GM18498 (cell line): ENCODE data around the gene ALOXE3.
A peak's percentile ranks its signal among the peaks of the same experiment; 100 is the strongest.

Experiments
- ATAC-seq: cut with Tn5 transposase; IDR thresholded peaks from one replicate; pipeline ENCODE4 v1.9.1; 2021; ENCODE audit warnings: mild to moderate bottlenecking, moderate library complexity; ENCODE audit not compliant: unreplicated experiment

Gene ALOXE3

DNA sequence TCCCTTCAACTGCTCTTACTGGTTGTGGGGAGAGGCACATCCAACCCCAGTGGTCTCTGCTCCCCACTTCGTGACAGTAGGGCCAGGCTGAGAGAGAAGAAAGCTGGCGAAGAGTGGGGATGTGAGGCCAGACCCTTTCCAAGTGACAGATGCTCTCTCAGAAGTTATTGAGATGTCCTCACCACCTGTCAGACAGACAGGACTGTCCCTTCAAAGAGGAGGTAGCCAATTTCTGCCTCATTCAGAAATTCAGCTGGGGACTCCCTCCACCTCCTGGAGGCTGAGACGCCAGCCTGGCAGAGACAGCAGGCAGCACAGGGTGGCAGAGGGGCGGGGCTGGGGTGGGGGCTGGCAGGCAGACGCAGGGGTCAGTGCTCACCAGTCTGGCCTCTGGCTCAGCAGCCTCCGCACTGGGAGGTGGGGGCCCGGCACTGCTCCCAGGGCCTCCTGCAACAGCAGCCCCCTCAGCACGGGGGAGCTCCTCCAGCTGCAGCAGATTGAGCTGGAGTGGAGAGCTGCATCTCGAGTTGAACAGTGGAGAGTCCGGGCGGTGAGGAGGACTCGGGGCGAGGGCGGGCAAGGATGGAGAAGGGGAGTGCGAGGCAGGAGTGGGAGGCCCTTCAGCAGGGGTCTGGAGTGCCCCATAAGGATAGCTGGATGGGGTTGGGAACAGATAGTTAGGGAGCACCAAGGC, 24.7 kb upstream of the ALOXE3 start:
- ATAC-seq: no peak

DNA sequence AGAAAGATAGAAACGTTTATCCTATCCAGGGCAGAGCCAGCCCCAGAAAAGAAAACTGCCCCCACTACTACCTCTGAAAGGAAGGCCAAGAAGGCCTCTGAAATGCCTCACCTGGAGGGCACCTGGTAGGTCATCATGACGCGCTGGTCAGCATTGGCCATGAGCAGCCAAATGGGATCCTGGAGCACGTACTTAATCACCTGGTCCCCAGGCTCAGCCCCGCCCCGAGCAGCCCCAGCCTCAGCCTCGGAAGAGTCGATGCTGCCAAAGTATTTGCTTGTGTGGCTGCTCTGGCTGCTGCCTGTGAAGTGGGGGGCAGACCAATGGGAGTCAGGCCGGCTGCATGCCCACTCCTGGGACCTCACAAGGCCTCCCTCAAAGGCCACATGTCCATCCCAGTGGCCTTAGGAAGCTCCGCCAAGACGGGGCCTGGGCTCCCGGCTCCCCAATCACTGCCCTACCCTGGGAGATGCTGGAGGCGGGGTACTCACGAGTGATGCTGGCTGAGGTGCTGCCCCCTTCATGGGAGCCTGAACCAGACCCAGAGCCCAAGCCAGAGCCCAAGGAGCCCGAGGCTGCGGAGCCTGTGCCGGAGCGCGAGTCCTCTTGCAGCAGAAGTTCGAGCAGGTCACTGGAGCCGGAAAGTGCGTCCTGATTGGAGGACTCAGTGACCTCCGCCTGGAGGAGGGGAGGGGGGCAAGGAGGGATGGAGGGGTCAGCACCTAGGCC, 24.0 kb upstream of the ALOXE3 start:
- ATAC-seq: no peak

DNA sequence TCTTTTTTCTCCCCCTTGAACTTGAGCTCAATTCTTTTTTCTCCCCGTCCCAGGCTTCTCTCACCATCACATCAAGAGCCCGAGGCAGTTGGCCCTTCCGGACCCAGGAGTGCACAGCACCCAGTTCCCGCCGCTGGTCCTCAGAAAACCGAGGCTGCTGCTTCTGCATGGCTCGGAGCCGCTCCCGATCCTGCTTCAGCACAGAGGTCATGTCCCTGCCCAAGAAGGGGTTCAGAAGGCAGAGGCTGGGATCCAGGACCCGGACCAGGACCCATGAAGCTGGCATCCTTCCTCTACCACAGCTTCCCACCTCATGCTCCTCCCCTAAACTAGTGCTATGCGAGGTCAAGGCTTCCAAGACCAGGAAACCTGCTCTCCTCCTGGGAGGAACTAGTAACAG, 23.4 kb upstream of the ALOXE3 start:
- no peak for ATAC-seq

DNA sequence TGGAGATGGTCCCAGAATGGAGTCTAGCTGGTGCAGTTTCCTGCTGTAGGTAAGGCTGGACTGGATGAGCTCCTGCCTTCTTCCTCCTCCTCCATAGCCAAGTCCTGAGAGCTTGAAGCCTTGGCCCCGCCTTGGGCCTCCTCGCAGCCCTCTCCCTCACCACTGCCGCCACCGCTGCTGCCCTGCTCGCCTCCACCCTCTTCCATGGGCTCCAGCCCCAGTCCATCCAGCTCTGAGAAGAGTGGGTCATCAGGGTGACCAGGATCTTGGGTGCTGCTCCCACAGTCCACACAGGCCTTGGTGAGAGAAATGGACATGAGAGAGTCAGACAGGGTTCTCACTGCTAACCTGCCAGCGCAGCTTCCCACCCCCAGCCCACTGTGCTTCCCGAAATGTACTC, 22.7 kb upstream of the ALOXE3 start:
- ATAC-seq: no peak

DNA sequence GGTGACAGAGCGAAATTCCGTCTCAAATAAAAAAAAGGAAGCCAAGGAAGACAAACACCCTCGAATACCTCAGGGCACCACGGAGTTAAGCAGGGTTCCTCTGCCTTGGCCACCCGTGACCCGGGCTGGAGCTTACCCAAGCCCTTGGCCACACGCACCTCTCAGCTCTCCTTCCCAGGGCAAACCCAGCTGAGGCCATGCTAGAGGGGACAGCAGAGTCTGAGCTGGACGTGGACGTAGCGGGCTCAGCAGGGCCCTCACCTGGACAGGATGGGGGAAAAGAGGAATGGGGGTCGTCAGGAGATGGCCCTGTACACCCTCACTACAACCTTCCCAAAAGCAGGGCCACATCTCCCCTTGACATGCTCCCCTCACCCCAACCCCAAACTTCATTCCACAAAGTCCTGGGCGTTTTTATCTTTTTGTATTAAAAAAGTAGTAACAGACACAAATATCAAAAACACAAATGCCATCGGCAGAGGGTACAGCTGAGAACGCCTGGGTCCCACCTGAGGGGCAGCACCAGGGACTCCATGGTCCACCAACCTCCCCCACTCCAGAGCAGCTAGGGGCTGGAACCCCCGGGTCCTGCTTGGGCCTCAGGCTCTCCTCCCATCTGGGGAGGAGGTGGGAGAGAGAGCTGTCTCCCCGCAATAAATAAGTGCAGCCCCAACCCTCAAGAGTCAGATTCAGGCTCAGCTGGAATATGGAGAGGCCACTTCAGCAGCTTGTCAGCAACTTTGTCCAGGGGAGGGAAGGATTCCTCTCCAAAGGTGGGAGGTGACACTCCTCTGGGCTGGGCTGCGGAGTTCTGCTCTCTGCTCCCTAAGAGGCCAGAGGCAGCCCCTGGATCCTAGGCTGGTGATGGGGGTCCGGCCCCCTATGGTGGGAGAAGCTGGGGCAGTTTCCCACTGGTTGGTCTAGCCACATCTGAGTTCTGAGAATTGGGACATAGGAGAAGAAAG, 22.0 kb upstream of the ALOXE3 start:
- no peak for ATAC-seq

DNA sequence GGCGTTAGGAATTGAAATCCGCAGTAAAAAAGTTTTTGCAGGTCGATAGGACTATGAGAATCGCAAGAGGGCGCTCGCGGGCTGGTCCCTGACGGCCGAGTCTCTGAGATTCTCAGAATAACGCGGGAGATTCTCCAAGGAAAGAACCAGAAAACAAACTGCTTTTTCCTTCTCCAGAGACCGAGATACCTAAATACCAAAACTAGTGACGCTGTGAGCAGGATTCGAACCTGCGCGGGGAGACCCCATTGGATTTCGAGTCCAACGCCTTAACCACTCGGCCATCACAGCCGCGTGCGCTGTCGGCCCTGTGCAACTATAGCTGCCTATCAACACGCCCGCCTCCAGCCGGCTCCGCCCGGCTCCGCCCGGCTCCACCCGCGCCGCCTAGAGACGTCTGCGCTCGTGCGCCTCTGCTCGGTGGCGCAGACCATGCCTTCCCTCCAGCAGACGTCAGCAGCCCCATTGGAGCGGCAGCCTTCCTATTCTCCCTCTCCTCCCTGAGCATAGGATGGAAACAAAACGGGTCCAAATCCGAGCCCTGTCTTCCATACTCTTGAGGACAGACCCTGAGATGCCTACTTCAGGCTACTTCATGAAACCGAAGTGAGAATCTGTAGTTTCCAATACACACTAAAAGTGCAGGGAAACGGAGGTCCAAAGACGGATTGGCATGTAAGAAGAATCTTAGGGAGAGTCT, 20.5 kb upstream of the ALOXE3 start:
- peak; percentile 85 for ATAC-seq

DNA sequence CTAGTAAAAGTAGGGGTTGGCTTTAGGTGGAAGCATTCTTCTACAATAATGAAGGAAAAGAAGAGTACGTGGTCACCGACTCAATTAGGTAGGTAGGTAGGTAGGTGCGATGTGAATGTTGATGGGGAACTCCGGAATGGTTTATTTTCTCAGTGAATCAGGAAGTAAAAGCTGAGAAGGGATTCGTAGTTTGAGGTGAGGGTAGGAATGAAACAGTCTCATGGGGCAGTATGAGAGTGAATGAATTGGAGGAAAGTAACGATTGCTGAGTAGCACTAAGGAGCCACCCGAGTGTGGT, 20.0 kb upstream of the ALOXE3 start:
- ATAC-seq: no peak

DNA sequence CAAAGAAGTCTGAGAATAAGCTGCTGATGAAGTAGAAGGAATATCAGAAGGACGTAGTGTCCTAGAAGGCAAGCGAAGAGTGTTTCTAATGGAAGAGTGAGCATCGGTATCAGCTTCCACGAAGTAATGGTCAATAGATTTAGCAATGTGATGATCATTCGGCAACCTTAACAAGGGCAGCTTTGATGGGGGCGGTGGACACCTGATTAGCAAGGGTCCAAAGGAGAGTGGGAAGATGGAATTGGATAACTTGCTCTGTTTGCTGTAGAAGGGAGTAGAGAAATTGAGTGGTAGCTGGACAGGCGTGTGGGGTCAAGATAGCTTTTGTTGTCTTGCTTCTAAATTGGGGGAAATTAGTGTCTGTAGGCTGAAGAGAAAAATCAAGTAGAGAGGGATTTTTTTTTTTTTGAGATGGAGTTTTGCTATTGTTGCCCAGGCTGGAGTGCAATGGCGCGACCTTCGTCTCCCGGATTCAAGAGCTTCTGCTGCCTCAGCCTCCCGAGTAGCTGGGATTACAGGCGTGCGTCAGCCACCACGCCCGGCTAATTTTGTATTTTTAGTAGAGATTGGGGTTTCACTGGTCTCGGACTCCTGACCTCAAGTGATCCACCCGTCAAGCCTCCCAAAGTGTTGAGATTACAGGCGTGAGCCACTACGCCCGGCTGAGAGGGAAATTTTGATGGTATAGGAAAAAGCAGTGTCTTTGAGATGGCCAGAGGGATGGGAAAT, 19.5 kb upstream of the ALOXE3 start:
- ATAC-seq: no peak

DNA sequence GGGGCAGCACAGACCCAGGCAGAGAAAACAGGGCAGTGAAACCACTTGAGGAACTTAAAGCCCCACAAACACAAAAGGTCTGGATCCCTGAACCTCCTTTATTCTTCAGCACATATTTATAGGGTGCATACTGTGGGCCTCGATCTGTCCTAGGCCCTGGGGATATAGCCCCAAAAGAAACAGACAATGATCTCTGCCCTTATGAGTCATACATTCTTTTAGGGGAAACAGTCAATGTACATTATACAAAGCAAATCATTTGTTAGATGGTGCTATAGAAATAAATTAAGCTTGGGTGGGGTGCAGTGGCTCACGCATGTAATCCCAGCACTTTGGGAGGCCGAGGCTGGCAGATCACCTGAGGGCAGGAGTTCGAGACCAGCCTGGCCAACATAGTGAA, 15.6 kb upstream of the ALOXE3 start:
- ATAC-seq: no peak

DNA sequence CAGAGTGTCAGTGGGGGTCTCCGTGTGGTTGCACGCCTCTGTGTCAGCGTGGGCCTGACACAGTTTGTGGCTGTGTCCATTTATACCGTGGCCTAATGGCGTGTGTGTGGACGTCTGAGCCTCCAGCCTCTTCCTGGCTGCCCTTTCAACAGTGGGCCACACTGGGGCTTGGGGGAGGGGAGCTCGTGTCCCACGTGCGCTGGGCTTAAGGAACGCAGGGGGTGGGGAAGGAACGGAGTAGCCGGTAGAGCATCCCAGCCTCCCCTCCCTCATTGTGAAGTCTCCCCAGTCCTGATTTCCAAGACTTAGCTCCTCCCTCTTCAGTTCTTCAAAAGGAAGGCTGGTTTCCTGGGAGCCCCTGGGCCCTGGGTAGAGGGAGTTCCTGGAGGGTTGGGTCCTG, 15.1 kb upstream of the ALOXE3 start:
- no peak for ATAC-seq

DNA sequence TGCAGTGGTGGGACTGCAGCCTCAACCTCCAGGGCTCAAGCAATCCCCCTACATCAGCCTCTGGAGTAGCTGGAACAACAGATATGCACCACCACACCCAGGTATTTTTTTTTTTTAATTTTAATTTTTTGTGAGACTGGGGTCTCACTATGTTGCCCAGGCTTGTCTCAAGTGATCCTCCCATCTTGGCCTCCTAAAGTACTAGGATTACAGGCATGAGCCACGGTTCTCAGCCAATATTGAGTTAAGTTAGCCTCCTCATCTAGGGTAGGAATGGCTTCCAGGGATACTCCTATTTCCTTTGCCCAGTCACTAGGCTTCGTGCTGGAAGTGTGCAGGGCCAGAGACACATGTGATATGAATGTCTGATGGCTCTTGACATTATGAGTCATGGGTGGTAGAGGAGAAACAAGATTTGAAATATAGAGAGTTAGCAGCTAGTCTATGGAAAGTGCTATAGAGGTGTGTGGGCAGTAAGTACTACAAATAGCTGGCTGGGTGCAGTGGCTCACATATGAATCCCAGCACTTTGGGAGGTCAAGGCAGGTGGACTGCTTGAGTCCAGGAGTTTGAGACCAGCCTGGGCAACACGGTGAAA, 13.6 kb upstream of the ALOXE3 start:
- no peak for ATAC-seq

DNA sequence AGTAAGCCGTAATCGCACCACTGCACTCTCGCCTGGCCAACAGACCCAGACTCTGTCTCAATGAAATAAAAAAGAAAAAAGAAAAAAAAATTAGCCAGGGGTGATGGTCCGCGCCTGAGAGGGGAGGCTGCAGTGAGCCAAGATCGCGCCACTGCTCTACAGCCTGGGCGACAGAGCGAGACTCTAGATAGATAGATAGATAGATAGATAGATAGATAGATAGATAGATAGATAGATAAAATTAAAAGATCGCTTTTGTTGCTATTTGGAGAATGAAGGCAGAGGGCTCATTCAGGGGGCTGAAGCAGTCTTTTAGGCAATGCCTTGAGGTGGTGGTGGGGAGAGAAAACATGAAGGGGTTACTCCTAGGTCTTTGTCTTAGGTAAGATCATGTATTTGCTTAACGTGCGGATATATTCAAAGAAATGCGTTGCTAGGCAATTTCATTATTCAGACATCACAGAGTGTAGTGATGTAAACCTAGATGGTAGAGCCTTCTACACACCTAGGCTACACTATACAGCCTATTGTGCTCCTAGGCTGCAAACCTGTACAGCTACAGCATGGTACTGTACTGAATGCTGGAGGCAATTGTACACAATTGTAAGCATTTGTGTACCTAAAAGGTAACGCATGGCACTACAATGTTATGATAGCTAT, 9.9 kb upstream of the ALOXE3 start:
- no peak for ATAC-seq

DNA sequence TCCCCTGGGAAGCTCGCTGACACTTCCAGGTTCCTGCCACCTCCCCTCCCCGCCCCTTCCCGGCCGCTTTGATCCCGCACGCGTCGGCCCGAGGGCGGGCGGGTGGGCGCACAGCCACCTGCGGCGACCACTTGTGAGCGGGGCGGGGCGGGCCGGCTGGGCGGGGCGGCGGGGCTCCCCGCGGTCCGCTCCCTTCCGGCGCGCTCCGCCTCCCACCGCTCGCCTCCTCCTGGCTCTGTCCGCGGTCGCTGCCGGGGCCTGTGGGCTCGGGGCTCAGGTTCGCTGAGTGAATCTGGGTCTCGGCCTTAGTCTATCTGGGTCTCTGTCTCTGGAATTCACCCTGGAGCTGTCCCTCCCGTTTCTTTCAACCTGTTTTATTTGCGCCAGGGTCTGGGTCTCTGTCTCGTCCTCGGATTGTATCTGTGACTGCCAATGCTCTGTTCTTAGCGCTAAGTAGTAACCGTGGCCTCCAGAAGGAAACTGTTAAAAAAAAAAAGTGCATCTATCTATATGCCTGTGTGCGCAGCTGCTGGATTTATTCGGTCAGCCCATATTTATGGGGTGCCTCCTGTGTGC, 8.3 kb upstream of the ALOXE3 start:
- peak; percentile 26 for ATAC-seq

DNA sequence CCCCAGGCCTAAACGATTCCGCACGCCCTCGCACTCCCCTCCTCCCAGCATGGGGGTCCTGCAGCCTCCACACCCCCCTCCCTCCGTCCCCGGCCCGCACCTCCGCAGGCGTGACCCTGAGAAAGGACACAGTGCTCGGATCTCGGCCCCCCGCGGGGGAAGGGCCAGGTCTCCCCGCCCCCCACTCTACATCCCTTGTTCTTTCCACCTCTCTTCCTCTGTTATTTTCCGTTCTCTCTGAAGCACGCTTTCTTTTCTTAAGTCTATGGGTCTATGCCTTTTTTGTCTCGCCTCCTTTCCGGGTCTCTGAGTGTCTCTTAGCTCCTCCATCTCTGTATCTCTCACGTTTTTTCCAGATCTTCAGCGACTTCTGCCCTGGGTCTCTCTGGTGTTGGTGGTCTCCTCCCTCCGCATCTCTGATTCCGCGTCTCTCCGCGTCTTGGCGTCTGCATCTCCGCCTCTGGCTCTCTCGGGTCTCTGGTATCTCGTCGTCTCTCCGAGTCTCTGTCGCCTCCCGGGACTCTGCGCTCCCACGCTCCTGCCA, 7.7 kb upstream of the ALOXE3 start:
- ATAC-seq: no peak

DNA sequence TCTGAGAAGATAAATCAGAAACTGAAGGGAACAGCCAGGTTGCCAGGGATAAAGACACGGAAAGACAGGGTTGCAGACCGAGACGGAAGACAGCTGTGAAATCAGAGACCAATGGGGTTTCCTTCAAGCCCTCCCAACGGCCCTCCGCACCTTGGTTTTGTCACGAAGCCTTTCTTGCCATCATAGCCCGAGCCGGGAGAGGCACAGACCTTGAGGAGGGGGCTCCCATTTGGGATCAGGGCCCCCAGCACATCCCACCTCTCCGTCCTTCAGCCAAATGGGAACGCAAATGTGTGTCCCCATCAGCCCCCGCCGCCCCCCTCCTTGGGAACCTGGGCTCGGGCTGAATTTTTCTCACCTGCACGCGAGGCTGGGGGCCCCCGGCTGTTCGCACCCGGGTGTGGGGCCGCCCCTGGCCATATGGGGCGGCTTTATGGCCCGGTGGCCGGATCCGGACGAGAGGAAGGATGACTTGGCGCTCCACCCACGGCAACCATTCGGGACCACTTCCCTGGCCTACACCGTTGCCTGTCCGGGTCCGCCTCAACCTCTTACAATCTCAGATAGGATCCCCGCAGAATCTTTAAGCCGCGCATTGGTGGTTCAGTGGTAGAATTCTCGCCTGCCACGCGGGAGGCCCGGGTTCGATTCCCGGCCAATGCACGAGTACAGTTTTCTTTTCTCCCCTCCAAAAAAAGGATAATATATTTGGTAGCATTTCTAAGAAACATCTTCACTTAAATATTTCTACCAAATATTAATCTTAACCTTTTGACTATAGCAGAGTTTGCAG, 7.0 kb upstream of the ALOXE3 start:
- ATAC-seq: no peak

DNA sequence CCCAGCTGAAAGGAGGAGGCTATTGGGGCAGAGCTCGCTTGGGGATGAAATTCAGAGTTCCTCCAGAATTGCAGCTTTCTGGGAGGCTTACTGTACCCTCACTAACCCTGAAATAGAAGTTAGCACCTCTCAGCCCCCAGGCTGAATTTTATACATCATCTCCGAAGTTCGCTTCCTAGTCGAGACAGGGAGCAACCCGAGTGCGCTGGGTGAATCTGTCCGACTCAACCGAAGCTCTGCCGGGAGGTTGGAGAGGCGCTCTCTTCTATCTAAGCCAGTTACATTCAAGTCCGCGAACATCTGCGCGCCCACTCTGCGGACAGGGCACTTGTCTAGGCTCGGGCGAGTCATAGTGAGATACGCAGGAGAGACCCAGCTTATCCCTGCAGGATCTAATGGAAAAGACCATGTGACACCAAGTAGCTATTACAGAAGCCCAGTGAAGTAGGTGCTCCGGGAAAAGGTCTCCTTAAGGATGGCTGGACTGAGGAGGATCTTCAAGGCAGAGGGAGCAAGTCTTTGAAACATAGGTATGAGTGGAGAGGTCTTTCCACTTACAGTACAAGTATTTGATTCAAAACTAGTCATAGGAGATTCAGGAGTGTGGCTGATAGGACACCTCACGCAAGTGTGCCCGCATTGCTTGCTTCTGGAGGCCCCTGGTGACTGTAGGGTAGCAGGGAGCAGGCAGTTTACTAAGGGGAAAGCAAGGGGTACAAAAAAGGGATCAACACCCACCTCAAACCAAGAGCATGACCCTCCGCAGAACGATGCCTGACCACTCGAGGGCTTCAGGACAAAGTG, 6.2 kb upstream of the ALOXE3 start:
- no peak for ATAC-seq

DNA sequence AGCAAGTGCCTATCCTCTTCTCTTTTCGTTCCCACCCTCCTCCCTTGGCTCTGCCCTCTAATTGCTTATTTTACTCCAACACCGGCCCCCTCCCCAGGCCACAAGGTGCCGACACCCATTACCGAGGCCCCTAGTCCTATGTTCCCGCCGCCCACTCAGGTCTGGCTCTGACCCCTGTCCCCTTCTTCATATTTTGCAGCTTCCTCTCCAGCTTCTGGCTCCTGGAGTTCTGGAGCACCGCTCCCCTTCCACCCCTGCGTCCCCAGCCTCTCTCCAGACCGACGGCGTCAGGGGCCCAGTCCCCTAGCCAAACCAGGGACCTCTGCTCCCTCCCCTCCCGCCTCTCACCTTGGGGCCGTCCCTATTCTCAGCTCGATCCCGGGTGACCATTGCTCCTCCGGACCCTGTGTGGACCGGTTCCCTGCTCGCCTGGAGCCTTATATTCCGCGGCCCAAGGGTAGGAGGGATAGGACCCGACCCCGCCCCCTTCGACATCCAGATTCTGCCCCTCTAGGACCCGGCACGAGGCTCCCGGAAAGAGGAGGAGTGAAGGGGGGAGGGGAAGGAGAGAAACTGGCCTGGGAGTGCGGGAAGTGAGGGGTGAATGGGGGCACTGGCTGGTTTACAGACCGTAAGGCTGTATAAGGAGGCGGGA, 5.5 kb upstream of the ALOXE3 start, which contains the start of gene HES7:
TSS of gene HES7 (minus strand) at position 412 of the 655 bp plus-strand sequence. CDS start at position 390, 22 bp downstream.
- ATAC-seq: no peak
